ENCODE results near the gene TRIM6. TPM values are rescaled to one million over a fixed set of nuclear protein-coding genes. Genes with fewer than 3 reads are reported as not detected.
"Not testable (repeated sequence)": the region's sequence is repeated elsewhere in the genome, so short reads cannot be mapped to it uniquely, and the experiment has no call there.

The TRIM6 gene
- total RNA-seq, result 0.42 TPM

GRCh38 chr11:5596607-5597201 lies at the start of gene TRIM6:
TRIM6 (plus strand) TSS chr11:5596637; CDS start chr11:5596898, 261 bp downstream.
- Histone ChIP-seq H3K27me3 (ENCODE audit: insufficient read depth, low read length) (no peaks in the 10 kb centered on the region), H3K4me3 (ENCODE audit: low read length) (peak within 1 kb of the TSS; percentile 40), H3K9me3 (ENCODE audit: low read depth, low read length) (no peaks in the 10 kb centered on the region), H3K4me1 (ENCODE audit: insufficient read depth, low read length) (peaks cover 10% of the 10 kb centered on the region)

GRCh38 chr11:5547982-5548381 lies 48.5 kb upstream of the TRIM6 start:
- H3K9me3 ChIP-seq (ENCODE audit: low read depth, low read length), result no peaks in the 10 kb centered on the region
- no peak overlapping the region for H3K4me3 ChIP-seq (ENCODE audit: low read length)
- H3K27me3 ChIP-seq (ENCODE audit: insufficient read depth, low read length), result no peaks in the 10 kb centered on the region
- no peaks in the 10 kb centered on the region for H3K4me1 ChIP-seq (ENCODE audit: insufficient read depth, low read length)

- Histone ChIP-seq H3K4me1 (ENCODE audit: insufficient read depth, low read length) (no peaks in the 10 kb centered on the region), H3K9me3 (ENCODE audit: low read depth, low read length) (no peaks in the 10 kb centered on the region), H3K4me3 (ENCODE audit: low read length) (no peak within 1 kb of the TSS), H3K27me3 (ENCODE audit: insufficient read depth, low read length) (no peaks in the 10 kb centered on the region)
Observed at GRCh38 chr11:5548440-5548839, 48.0 kb upstream of the TRIM6 start, which contains the start of gene OR52H1. OR52H1 (minus strand) TSS chr11:5548540; CDS start chr11:5545505, 3,035 bp downstream.

GRCh38 chr11:5550440-5551095 lies 45.9 kb upstream of the TRIM6 start:
- H3K4me1 ChIP-seq (ENCODE audit: insufficient read depth, low read length), result no peaks in the 10 kb centered on the region

GRCh38 chr11:5553343-5553742 lies 43.1 kb upstream of the TRIM6 start:
- Histone ChIP-seq H3K27me3 (ENCODE audit: insufficient read depth, low read length) (no peaks in the 10 kb centered on the region), H3K9me3 (ENCODE audit: low read depth, low read length) (no peaks in the 10 kb centered on the region), H3K4me3 (ENCODE audit: low read length) (no peak overlapping the region), H3K4me1 (ENCODE audit: insufficient read depth, low read length) (no peaks in the 10 kb centered on the region)

More at GRCh38 chr11:5550440-5551095, 45.9 kb upstream of the TRIM6 start:
- H3K27me3 ChIP-seq (ENCODE audit: insufficient read depth, low read length), result no peaks in the 10 kb centered on the region
- no peaks in the 10 kb centered on the region for H3K9me3 ChIP-seq (ENCODE audit: low read depth, low read length)
- H3K4me3 ChIP-seq (ENCODE audit: low read length), result no peak overlapping the region

GRCh38 chr11:5556596-5557188 lies 39.7 kb upstream of the TRIM6 start:
- no peaks in the 10 kb centered on the region for H3K4me1 ChIP-seq (ENCODE audit: insufficient read depth, low read length)
- H3K9me3 ChIP-seq (ENCODE audit: low read depth, low read length), result no peaks in the 10 kb centered on the region
- no peaks in the 10 kb centered on the region for H3K27me3 ChIP-seq (ENCODE audit: insufficient read depth, low read length)
- no peak overlapping the region for H3K4me3 ChIP-seq (ENCODE audit: low read length)

GRCh38 chr11:5557751-5558150 lies 38.7 kb upstream of the TRIM6 start:
- no peaks in the 10 kb centered on the region for H3K27me3 ChIP-seq (ENCODE audit: insufficient read depth, low read length)
- H3K9me3 ChIP-seq (ENCODE audit: low read depth, low read length), result no peaks in the 10 kb centered on the region
- no peak overlapping the region for H3K4me3 ChIP-seq (ENCODE audit: low read length)
- no peaks in the 10 kb centered on the region for H3K4me1 ChIP-seq (ENCODE audit: insufficient read depth, low read length)

GRCh38 chr11:5564259-5565019 lies 32.0 kb upstream of the TRIM6 start:
- no peaks in the 10 kb centered on the region for H3K9me3 ChIP-seq (ENCODE audit: low read depth, low read length)
- H3K27me3 ChIP-seq (ENCODE audit: insufficient read depth, low read length), result no peaks in the 10 kb centered on the region
- no peak overlapping the region for H3K4me3 ChIP-seq (ENCODE audit: low read length)
- no peaks in the 10 kb centered on the region for H3K4me1 ChIP-seq (ENCODE audit: insufficient read depth, low read length)

GRCh38 chr11:5574654-5575053 lies 21.8 kb upstream of the TRIM6 start:
- H3K27me3 ChIP-seq (ENCODE audit: insufficient read depth, low read length), result no peaks in the 10 kb centered on the region
- no peaks in the 10 kb centered on the region for H3K4me1 ChIP-seq (ENCODE audit: insufficient read depth, low read length)
- H3K9me3 ChIP-seq (ENCODE audit: low read depth, low read length), result no peaks in the 10 kb centered on the region
- H3K4me3 ChIP-seq (ENCODE audit: low read length), result no peak overlapping the region

- Histone ChIP-seq H3K4me1 (ENCODE audit: insufficient read depth, low read length) (no peaks in the 10 kb centered on the region), H3K9me3 (ENCODE audit: low read depth, low read length) (no peaks in the 10 kb centered on the region), H3K4me3 (ENCODE audit: low read length) (no peak overlapping the region), H3K27me3 (ENCODE audit: insufficient read depth, low read length) (no peaks in the 10 kb centered on the region)
Observed at GRCh38 chr11:5575152-5575551, 21.3 kb upstream of the TRIM6 start.

- Histone ChIP-seq H3K9me3 (ENCODE audit: low read depth, low read length) (no peaks in the 10 kb centered on the region), H3K4me3 (ENCODE audit: low read length) (no peak overlapping the region), H3K27me3 (ENCODE audit: insufficient read depth, low read length) (no peaks in the 10 kb centered on the region), H3K4me1 (ENCODE audit: insufficient read depth, low read length) (no peaks in the 10 kb centered on the region)
Observed at GRCh38 chr11:5577101-5577500, 19.3 kb upstream of the TRIM6 start.

GRCh38 chr11:5580577-5580976 lies 15.9 kb upstream of the TRIM6 start, which contains the start of gene OR52B6:
OR52B6 (plus strand) TSS chr11:5580877; CDS start chr11:5580877, 0 bp downstream.
- no peaks in the 10 kb centered on the region for H3K4me1 ChIP-seq (ENCODE audit: insufficient read depth, low read length)
- no peak within 1 kb of the TSS for H3K4me3 ChIP-seq (ENCODE audit: low read length)
- no peaks in the 10 kb centered on the region for H3K9me3 ChIP-seq (ENCODE audit: low read depth, low read length)
- no peaks in the 10 kb centered on the region for H3K27me3 ChIP-seq (ENCODE audit: insufficient read depth, low read length)

GRCh38 chr11:5581014-5581413 lies 15.4 kb upstream of the TRIM6 start:
- Histone ChIP-seq H3K27me3 (ENCODE audit: insufficient read depth, low read length) (no peaks in the 10 kb centered on the region), H3K9me3 (ENCODE audit: low read depth, low read length) (no peaks in the 10 kb centered on the region), H3K4me3 (ENCODE audit: low read length) (no peak overlapping the region), H3K4me1 (ENCODE audit: insufficient read depth, low read length) (no peaks in the 10 kb centered on the region)

- H3K27me3 ChIP-seq (ENCODE audit: insufficient read depth, low read length); H3K4me3 ChIP-seq (ENCODE audit: low read length); H3K4me1 ChIP-seq (ENCODE audit: insufficient read depth, low read length); H3K9me3 ChIP-seq (ENCODE audit: low read depth, low read length): not testable (repeated sequence)
Observed at GRCh38 chr11:5584458-5584857, 12.0 kb upstream of the TRIM6 start.

GRCh38 chr11:5589906-5590305 lies 6.5 kb upstream of the TRIM6 start:
- H3K4me3 ChIP-seq (ENCODE audit: low read length); H3K4me1 ChIP-seq (ENCODE audit: insufficient read depth, low read length); H3K9me3 ChIP-seq (ENCODE audit: low read depth, low read length); H3K27me3 ChIP-seq (ENCODE audit: insufficient read depth, low read length): not testable (repeated sequence)
